Omental fat pad (tissue), 4 donors: Measurements from ENCODE around the gene FAM131C. TPM values are rescaled to one million over a fixed set of nuclear protein-coding genes. Genes with fewer than 3 reads are reported as not detected.
A peak's percentile ranks its signal among the peaks of the same experiment; 100 is the strongest.

ENCODE experiments used
- ATAC-seq: fragments of 150-250 bp; one replicate; pipeline ENCODE4 v1.9.1; 2016; ENCODE audit warnings: mild to moderate bottlenecking, moderate library complexity; ENCODE audit not compliant: low FRiP score
- DNase-seq: peaks from one replicate; pipeline ENCODE4 v3.0.0-alpha.2; 2019; ENCODE audit warnings: low spot score
- total RNA-seq, 4 donors: library from RNA; depleted of rRNA; stranded (reverse); fragments of >200 nt; gene quantifications; one replicate each; pipeline ENCODE4 v1.1.0, GENCODE V29; 2016
- TF ChIP-seq, protein P1 (sequence below), 3 donors: fragments of 450-650 bp; IDR thresholded peaks; one replicate each; pipeline ENCODE4 v1.5.1; 2016 to 2017; ENCODE audit warnings: antibody characterized with exemption in 3 of 3, mild to moderate bottlenecking in 3 of 3, moderate library complexity in 2 of 3

The FAM131C gene
- total RNA-seq, 4 donors from 2014 or later, result not detected

DNA sequence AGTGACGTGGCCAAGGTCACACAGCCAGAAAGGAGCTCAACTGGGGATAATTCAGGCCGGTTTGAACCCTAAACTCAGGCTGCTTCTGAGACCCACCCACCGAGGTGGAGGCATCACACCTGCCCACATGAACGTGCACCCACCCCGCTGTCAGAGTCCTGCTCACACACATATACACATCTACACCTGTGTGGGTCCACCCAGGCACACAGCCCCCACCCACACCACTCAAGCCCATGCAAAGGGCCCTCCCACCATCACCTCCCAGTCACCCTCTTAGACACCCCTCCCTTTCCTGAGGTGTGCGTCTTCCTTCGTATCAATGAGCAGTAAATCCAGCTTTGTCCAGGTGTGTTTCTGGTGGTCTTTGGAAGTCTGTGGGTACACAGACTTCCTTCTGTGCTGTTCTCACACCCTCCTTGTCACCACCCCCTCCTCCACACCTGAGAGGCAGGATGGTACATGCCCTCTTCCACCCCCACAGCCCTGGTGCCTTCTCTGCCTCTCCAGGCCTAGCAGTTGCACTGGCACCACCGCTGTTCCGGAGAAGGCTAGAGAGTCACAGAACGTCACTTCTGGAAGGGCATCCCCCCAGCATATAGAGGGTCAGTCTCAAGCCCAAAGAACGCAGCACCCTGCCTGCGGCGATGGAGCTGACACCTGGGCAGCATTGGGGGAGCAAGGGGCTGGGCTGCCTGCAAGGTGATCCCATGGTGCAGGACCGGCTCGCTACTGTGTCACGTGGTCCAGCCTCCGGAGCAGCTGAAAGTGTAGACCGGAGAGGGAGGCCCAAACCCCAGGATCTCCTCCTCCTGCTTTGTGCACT is 18.9 kb upstream of the FAM131C start:
- ATAC-seq, result no peak
- TF ChIP-seq, protein P1, sequence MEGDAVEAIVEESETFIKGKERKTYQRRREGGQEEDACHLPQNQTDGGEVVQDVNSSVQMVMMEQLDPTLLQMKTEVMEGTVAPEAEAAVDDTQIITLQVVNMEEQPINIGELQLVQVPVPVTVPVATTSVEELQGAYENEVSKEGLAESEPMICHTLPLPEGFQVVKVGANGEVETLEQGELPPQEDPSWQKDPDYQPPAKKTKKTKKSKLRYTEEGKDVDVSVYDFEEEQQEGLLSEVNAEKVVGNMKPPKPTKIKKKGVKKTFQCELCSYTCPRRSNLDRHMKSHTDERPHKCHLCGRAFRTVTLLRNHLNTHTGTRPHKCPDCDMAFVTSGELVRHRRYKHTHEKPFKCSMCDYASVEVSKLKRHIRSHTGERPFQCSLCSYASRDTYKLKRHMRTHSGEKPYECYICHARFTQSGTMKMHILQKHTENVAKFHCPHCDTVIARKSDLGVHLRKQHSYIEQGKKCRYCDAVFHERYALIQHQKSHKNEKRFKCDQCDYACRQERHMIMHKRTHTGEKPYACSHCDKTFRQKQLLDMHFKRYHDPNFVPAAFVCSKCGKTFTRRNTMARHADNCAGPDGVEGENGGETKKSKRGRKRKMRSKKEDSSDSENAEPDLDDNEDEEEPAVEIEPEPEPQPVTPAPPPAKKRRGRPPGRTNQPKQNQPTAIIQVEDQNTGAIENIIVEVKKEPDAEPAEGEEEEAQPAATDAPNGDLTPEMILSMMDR (IDR thresholded peaks at IDR 0.05), result no peak
- DNase-seq, result no peak

DNA sequence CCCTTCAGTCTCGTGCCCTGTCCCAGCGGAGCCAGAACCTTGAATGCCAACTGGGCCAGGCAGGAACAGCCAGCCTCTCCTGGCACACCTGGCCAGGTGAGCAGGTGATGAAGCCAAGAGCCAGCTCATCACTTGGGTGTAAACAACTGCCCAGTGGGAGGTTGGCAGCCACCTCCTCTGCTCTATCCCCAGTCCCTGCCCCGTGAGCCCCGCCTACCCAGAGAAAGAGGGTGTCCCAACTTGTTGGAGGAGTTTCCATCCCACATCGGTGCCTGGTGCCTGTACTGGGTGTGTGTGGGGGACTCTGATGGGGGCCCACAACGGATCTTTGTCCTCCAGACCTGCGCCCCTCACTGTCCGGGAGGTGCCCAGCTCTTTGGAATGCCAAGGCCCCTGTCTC is 17.8 kb upstream of the FAM131C start:
- no peak for ATAC-seq
- no peak for DNase-seq
- TF ChIP-seq, protein P1 (IDR thresholded peaks at IDR 0.05), result no peak

DNA sequence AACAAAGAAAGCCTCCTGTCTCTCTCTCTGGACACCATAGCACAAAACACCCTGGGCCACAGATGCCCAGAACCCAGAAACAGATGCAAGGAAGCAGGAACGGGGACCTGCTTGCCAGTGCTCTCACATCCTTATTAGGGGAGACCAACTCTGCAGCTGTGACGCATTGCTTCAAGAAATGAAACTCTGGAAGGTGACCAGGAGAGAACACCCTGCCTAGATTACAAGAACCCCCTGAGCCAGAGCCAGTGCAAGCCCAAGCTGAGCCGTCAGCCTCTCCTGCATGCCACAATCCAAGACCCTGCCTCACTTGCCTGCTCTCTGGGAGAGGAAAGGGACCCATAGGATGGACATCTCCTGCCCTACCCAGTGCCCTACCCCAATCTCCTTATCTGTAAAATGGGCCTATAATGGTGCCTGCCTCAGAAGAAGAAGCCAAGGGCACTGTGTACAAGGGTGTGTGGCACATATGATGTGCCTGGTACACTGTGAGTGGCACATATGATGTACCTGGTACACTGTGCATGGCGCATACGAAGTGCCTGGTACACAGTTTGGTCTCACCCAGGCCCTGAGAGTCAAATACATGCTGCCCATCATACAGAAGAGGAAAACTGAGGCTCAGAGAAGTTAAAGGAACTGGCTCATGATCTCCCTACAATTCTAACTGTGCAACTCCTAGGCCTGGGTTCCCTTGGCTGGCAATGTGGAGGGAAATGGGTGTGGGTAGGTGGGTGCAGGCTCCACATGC is 16.8 kb upstream of the FAM131C start:
- DNase-seq, result no peak
- ATAC-seq, result no peak
- TF ChIP-seq, protein P1 (IDR thresholded peaks at IDR 0.05), result no peak

DNA sequence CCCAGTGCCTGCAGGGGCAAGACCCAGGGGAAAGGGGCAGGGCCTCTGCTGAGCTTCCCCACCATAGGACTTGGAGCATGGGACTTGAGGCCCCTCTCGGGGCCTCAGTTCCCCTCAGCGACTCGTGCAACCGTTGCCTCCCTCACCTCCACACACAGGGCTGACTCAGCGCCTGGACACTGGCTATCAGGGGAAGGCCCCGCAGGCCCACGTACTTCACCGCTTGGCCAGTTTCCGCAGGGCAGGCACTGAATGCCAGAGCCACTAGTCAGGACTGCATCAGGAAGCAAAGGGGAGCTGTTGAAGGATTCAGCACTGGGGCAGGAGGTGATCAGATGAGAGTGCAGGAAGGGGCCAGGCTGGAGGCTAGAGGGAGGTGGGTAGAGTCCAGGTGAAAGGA is 15.5 kb upstream of the FAM131C start:
- ATAC-seq (peak; percentile 91), DNase-seq (no peak)
- TF ChIP-seq, protein P1 (IDR thresholded peaks at IDR 0.05), result no peak

DNA sequence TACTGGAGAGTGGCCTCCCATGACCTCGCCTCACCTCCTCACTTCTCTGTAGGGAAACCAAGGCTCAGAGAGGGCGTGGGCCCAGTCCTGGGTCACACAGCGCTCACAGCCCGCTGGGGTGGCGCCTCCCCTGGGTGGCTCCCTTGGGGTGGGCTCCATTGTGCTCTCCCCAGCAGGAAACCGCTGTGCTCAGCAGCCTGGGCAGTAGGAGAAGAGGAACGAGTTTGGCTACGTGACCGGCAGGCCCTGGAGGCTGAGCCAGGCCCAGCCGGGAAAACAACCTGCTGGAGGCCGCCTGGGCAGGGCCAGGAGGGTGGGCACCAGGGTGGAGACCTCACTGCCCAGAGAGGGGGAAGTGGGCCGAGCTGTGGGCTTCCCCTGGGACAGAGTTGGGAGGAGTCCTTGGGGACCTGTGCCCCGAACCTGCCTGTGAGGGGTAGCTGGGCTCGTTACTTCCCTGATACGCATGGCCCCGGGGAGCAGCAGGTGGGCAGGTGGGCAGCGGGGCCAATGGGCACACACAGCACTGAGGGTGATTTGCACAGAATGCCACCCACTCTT is 15.0 kb upstream of the FAM131C start:
- DNase-seq (no peak), ATAC-seq (no peak)
- TF ChIP-seq, protein P1 (IDR thresholded peaks at IDR 0.05), result no peak

DNA sequence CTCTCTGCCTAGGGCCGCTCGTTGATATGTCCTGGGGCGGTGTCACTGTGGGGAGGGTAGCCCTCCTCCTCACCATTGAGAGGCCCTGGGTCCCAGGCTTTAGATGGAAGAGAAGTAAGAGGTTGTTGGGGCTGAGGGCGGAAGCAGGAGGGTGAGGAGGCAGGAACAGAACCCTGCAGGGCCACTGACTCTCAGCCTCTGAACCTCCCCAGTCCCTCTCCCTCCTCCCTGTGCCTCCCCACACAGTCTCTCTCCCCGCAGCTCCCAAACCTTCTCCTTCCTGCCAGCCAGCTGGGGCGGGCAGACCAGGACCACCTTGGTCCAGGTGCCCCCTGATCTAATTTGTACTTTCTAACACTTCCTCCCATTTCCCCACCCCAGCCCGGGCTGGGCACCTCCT is 14.3 kb upstream of the FAM131C start:
- no peak for ATAC-seq
- TF ChIP-seq, protein P1 (IDR thresholded peaks at IDR 0.05), result no peak
- no peak for DNase-seq
